ENCODE measurements around the gene PCGF1. TPM values are rescaled to one million over a fixed set of nuclear protein-coding genes. Genes with fewer than 3 reads are reported as not detected.

The PCGF1 gene
- total and polyA plus RNA-seq, 2 of the 4 experiments (the other 2 are of a cell fraction), result 23.4 to 31.4 TPM

- Histone ChIP-seq H2BK15ac (ENCODE audit: low read depth, low read length) (no peak overlapping the region), H3K4ac (ENCODE audit: low read depth, low read length) (no peak overlapping the region), H2BK5ac (ENCODE audit: low read depth, low read length, poor library complexity, severe bottlenecking) (no peak overlapping the region), H2AK5ac (ENCODE audit: low read depth, low read length) (no peak overlapping the region), H3K4me2 (ENCODE audit: low read depth, low read length) (no peak overlapping the region), H3K36me3 (ENCODE audit: control insufficient read depth, insufficient read depth, low read length) (peaks cover 24% of the 10 kb centered on the region), H4K20me1 (ENCODE audit: insufficient read depth, low read length) (no peaks in the 10 kb centered on the region), H3K4me1 (ENCODE audit: control insufficient read depth, insufficient read depth, low read length) (peaks cover 4% of the 10 kb centered on the region; the same call in 1 of the 2 replicates), H3K18ac (ENCODE audit: low read depth, low read length) (no peak overlapping the region), H4K91ac (ENCODE audit: insufficient read depth, low read depth, low read length) (no peak overlapping the region), H3K27me3 (ENCODE audit: control insufficient read depth, insufficient read depth, low read length) (no peaks in the 10 kb centered on the region), H3K27ac (ENCODE audit: insufficient read depth, low read length) (no peak overlapping the region), H2BK20ac (ENCODE audit: low read depth, low read length) (no peak overlapping the region), H3K23ac (ENCODE audit: low read depth, low read length) (no peak overlapping the region), H2AK9ac (replicated peaks; ENCODE audit: low read depth, low read length, poor library complexity) (no peak overlapping the region), H3K9me1 (ENCODE audit: insufficient read depth, low read length) (peaks cover 4% of the 10 kb centered on the region; the same call in 1 of the 2 replicates), H2BK120ac (ENCODE audit: low read depth, low read length) (no peak overlapping the region), H3K79me1 (ENCODE audit: low read depth in 1 of 2, low read length in 2 of 2) (peaks cover 3 to 45% of the 10 kb centered on the region in 2 experiments; a peak in 3 of 4 replicates), H3K56ac (ENCODE audit: extremely low read depth, insufficient read depth, low read length) (no peak overlapping the region), H4K8ac (ENCODE audit: low read depth in 2 of 2, low read length in 2 of 2) (no peak overlapping the region), H3K9ac (ENCODE audit: low read depth, low read length) (no peak overlapping the region), H3K9me3 (ENCODE audit: control insufficient read depth, insufficient read depth, low read length) (no peaks in the 10 kb centered on the region), H2AFZ (replicated peaks; ENCODE audit: low read length, poor library complexity) (no peak overlapping the region), H4K5ac (ENCODE audit: low read depth, low read length) (no peak overlapping the region), H3K14ac (replicated peaks; ENCODE audit: low read depth, low read length) (no peak overlapping the region), H3K4me3 (ENCODE audit: insufficient read depth, low read depth, low read length) (no peak overlapping the region)
- ATAC-seq (ENCODE audit: low read depth) (no peak), DNase-seq (no peak)
- BruUV-seq (replicated peaks), result no TSS peak
- ChIA-PET CTCF (interaction anchor here (0.6 kb wide), 1 partner anchor 55 kb away, joined by 4 read pairs; the partner anchor contains the start of gene AUP1), POLR2A (ENCODE audit: unreplicated experiment) (no interaction called here)
- in situ Hi-C loops (cut with MboI; ENCODE audit: low sequenced_read_pairs) (no loop called here), dilution Hi-C loops (cut with HindIII; ENCODE audit: low sequenced_read_pairs, unreplicated experiment) (no loop called here), intact Hi-C loops (cut with micrococcal nuclease) (no loop called here)
- 94% methylated on average over 5 of the region's 6 CpGs; no CpG with 5 or more reads in 1 of the 2 experiments for WGBS, 2 experiments (ENCODE audit: extremely low coverage in 2 of 2, insufficient read length in 1 of 2)
- no peak for TF ChIP-seq CEBPB (IDR thresholded peaks at IDR 0.05; ENCODE audit: low read depth, low read length)
- TF ChIP-seq POLR2A (IDR thresholded peaks at IDR 0.05; ENCODE audit: low read depth, low read length), result no peak
- no peak for TF ChIP-seq MAZ (IDR thresholded peaks at IDR 0.05; ENCODE audit: borderline replicate concordance, low read depth, low read length)
- no peak for TF ChIP-seq NFE2L2 (IDR thresholded peaks at IDR 0.05; ENCODE audit: low read depth, low read length)
- TF ChIP-seq RCOR1 (IDR thresholded peaks at IDR 0.05; ENCODE audit: insufficient replicate concordance, low read length), result no peak
- TF ChIP-seq USF2 (IDR thresholded peaks at IDR 0.05; ENCODE audit: low read depth, low read length), result no peak
- no peak for TF ChIP-seq BHLHE40 (IDR thresholded peaks at IDR 0.05; ENCODE audit: low read depth, low read length)
- no peak for TF ChIP-seq CHD1 (IDR thresholded peaks at IDR 0.05; ENCODE audit: low read depth, low read length)
- no peak for TF ChIP-seq ELK1 (IDR thresholded peaks at IDR 0.05; ENCODE audit: borderline replicate concordance, low read depth, low read length)
- no peak for TF ChIP-seq MAFK (IDR thresholded peaks at IDR 0.05; ENCODE audit: low read depth, low read length)
- no peak for TF ChIP-seq CTCF (conservative IDR thresholded peaks at IDR 0.05; ENCODE audit: low read depth, low read length)
- no peak for TF ChIP-seq RAD21 (IDR thresholded peaks at IDR 0.05; ENCODE audit: low read length)
- TF ChIP-seq FOS (IDR thresholded peaks at IDR 0.05; ENCODE audit: low read depth, low read length), result no peak
- TF ChIP-seq MXI1 (IDR thresholded peaks at IDR 0.05; ENCODE audit: borderline replicate concordance, low read depth, low read length), result no peak
- no peak for TF ChIP-seq SMC3 (IDR thresholded peaks at IDR 0.05; ENCODE audit: low read depth, low read length)
- TF ChIP-seq RFX5 (IDR thresholded peaks at IDR 0.05; ENCODE audit: low read depth, low read length), result no peak
Observed at GRCh38 chr2:74474481-74474880, 33.0 kb downstream of the PCGF1 start.
